Activated CD4-positive, alpha-beta T cell treated with anti-CD3 and anti-CD28 coated beads for 24 hours (primary cell): ENCODE data around the gene FBXL14.

Source experiments
- DNase-seq, 2 donors: peaks; one replicate each; pipeline ENCODE4 v3.0.0-alpha.2; 2020; ENCODE audit warnings: low read depth in 2 of 2

The FBXL14 gene

DNA sequence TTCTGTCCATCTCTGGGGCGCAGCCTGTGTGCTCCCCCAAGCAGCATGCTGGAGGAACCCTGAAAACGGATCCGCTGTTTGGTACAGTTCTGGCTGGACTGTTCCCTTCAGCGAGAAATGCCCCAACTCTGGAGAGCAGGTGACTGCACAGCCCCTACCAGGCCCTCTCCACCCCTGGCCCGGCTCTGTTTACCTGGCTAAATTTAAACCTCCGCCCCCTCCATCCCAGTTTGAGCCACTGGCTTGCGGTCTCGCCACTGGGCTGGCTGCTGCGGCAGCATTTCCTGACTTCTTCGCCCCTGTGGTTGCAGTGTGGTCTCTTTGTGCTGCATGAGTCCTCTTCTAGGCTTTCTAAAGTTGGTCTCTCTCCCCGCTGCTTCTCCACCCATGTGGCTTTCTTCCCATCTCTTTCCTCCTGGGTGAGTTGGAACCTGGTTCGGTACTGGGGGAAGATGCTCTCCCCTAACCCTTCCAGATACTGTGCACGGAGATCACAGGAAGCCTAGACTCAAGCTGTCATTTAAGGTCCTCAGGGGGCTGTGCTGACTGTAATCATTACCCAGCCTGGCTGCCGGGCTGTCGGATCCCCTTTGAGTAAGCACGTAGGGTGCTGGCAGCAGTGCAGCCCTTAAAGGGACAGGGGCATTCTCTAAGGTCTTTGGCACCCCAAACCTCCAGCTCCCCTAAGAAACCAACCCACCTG lies 60.6 kb downstream of the FBXL14 start:
- DNase-seq, result peak; percentile 8 to 28

DNA sequence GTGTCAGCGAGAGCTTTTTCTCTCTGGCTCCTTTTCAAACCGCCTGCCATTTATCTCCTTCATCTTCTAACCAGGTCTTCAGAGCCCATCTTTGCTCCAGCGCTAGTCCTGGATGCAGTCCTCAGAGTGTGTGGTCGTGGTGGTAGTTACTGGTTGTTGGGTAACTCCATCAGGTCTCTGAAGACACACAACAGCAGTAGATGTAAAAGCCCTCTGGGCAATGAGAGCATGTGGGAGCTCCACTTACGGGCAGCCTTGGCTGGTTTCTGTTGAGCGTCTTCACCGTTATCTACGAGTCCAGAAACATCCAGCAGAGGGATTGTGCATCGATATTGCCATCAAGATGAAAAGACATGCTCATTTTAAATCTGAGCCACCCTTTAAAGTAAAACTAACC lies 61.2 kb downstream of the FBXL14 start:
- no peak for DNase-seq

DNA sequence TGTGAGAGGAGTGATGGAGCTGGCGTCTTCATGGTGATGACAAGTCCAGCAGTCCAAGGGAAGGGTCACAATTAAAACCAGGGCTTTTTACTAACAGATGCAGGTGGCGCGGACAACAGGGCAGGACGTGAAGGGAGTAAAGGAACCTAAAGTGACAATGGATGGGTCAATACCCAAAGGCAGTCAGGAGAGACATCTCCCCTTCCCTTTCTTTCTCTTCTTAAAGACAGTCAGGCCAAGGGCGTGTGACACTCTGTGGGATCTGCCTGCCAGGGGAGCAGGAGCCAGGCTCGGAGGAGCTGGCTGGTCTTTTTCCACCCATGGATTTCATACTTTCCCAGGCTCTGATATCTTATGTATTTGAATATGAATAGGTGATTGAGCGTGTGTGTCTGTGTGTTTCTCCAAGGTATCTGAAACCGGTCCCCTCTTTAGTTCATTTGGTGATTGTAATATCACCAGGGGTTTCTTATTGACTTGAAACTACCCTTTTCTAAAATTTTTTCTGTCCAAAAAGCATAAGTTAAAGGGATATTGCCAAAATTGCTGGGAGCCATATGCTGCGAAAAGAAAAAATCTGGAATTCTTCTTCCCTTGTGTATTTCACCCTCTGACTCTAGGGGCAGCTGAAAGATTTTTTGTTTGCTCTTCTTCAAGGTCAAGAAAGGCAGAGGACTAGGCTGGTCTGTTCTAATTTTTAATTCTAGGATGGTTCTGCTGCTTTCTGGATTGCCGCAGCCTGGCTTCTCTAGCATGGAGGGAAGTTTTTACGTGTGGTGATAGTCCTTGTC lies 61.8 kb downstream of the FBXL14 start:
- no peak for DNase-seq

DNA sequence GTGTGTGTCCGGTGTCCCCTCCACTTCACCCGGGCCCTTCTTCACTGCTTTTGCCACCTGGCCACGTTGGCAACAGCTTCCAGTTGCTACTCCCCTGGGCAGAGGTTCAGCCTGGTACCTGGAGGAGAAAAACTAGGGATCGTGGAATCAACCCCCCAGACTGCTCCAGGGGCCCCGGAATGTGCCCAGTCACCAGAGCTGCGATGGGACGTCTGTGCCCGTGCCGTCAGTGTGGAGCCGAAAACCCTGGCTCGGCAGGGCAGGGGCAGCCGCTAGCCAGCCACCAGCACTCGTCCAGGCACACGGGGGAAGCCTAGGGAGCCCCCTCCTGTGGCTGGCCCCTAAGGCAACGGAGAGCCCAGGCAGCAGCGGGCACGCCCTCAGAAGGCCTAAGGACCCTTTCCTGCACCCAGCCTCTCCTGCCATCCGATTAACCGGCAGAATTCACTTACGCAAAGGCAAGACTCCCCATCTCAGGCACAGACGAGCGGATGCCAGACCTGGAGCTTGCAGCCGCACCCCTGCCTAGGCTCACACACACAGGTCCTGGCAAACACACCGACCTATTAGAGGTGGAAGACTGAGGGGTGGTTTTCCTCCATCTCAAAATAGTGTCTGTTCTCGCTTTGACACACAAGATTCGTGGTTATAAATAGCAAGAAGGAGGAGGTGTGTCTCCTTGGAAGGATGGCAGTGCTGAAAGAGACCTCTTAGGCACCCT lies 62.6 kb downstream of the FBXL14 start:
- no peak for DNase-seq

- no peak for DNase-seq
Observed at GRCh38 chr12:1531153-1531653, 63.2 kb downstream of the FBXL14 start.

- no peak for DNase-seq
Observed at GRCh38 chr12:1530592-1531152, 63.7 kb downstream of the FBXL14 start.

DNA sequence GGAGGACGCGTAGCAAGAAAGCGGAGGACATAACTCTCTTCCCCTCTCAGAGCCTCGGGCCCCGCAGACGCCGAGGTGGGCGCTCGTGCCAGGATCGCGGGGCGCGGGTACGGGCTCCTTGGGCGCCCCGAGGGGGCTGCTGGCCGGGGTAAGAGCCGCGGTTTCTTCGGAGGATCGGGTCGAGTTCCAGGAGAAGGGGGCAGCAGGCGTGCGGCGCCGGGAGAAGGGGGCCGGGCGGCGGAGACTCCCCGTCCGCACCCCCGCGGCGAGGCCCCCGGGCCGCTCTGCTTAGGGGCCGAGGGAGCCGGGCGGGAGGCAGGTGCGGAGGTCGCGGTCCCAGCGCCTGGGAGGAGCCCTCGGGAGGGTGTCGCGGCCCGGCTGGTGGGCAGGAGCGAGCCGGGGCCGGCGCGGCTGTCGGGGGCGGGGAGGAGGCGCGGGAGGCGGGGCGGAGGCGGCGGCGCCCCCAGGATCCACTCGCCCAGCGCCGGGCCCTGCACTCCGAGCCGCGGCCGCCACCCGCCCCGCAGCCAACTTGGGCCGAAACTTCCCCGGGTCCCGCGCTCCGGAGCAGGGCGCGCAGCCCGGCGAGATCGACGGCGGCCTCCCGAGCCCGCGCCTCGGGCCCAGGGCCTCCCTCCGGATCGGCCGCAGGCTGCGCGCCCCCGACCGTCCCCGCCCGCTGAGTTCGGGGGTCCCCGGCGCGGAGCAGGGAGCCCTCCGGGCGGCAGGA lies 64.4 kb downstream of the FBXL14 start:
- DNase-seq, result no peak

DNA sequence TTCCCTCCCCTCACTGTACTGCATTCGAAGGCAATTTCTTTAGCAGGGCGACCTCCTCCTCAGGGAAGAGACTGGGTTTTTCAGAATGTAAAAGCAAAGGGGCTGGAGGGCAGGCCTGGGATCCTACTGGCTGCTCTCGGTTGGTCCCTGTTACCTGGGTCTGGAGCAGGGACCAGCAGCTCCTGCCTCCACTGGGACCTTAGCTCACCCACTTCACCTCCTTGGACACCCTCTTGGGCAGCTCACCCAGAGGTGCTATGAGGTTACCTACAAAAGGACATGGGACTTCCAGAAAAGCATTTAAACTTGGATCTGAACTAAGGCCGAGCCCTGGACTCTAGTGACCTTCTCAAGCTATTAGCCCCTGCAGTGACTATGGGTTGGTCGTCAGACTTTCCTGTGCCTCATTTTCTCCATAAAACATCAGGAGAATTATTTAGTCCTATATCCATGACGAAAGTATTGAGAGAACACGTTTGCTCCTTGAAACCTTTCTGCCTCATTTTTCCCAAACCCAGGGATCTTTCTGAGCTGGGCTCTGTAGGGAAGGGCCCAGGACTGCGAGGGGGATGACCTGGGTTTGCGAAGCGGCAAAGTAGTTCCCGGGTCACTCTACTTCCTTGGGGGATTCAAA lies 65.0 kb downstream of the FBXL14 start:
- no peak for DNase-seq

- no peak for DNase-seq
Observed at GRCh38 chr12:1528791-1529190, 65.6 kb downstream of the FBXL14 start.

DNA sequence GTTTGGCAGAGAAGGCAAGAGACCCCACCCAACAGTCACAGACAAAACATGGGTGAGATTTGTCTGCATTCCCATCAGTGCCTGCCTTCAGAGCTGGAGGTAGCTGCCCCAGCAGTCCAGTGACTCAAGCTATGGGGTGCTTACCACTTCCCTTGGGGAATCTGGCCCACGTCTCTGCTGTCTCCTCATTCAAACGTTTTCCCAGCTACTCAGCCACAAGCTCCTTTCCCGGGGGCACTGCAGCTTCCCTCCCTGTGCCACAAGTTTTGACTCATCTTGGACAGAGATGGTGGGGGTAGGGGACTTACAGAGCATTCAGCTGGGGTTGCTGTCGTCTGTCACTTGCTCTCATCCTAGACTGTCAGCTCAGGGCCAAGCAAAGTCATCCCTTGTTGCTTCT lies 66.6 kb downstream of the FBXL14 start:
- DNase-seq, result no peak

GRCh38 chr12:1525858-1526257 lies 68.5 kb downstream of the FBXL14 start:
- no peak for DNase-seq

- no peak for DNase-seq
Observed at GRCh38 chr12:1523558-1524050, 70.8 kb downstream of the FBXL14 start.

- DNase-seq, result no peak
Observed at GRCh38 chr12:1523046-1523445, 71.3 kb downstream of the FBXL14 start.

- no peak for DNase-seq
Observed at GRCh38 chr12:1519642-1520041, 74.7 kb downstream of the FBXL14 start.

DNA sequence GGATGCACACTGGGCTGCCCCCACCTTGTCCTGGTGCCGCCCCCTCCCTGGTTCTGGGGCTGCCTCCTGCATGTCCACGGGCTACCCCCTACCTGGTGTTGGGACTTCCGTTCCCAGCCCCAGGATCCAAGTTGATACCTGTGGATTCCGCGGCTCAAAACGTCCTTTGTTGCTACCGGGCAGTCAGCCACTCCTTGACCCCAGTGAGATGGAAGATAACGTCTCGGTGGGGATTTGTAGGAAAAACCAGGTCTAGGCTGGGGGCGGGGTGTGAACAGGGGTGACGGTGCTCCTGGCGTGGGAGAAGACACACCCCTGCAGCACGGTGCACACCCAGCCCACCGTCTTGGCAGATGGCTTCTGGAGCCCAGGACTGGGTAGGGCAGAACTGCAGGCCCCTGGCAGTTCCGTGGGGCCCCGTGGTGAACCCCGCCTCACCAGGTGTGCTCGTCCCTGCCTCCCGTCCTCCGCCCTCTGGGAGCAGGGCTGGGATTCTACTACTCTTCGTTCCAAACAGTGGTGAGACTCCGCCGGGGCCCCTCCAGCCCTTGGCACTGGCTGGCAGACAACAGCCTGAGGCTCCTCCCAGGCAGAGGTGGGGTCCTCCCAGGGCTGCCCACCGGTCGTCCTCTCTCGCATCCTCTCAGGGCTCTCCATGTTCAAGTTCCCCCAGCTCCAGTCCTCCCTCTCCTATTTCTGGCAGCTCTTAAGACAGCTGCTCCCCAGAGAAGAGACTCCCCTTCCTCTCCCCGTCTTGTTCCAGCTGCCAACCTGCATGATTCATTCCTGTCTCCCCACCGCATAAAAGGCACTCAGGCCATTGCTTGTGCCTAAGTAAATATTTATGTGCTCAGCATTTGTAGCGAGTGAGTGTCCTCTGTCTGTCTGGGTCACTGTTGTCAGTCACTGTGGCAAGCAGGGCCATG lies 75.5 kb downstream of the FBXL14 start:
- no peak for DNase-seq

GRCh38 chr12:1517734-1518525 lies 76.5 kb downstream of the FBXL14 start:
- no peak for DNase-seq

DNA sequence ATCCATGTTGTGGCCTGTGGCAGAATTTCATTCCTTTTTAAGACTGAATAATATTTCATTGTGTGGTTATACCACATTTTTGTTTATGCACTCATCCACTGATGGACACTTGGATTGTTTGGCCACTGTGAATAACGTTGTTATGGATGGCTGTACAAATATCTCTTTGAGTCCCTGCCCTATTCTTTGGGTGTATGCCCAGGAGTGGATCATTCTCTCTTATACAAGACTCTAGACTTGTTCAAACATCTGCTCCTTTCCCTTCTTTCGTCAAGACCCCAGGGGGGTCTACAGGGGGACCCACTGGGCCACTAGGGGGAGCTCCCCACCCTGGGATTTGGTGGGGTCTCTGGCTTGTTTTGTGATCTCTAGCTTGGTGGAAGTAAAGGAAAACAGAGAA lies 77.4 kb downstream of the FBXL14 start:
- DNase-seq, result no peak
